Testis (tissue), 2 donors: ENCODE measurements around the gene ARL5A.

Source experiments
- POLR2A ChIP-seq: fragments of 450-650 bp; IDR thresholded peaks from one replicate; pipeline ENCODE4 v1.6.1; 2017; ENCODE audit warnings: antibody characterized with exemption, mild to moderate bottlenecking, moderate library complexity
- TF ChIP-seq, protein P1 (sequence below), 3 experiments: fragments of 450-650 bp in 2 of 3; fragments of 200-600 bp in 1 of 3; sonication (generic) in 1 of 3; IDR thresholded peaks; one replicate each; pipeline ENCODE4 v1.5.1; 2016 to 2019; ENCODE audit warnings: antibody characterized with exemption in 3 of 3, mild to moderate bottlenecking in 2 of 3, moderate library complexity in 1 of 3

DNA sequence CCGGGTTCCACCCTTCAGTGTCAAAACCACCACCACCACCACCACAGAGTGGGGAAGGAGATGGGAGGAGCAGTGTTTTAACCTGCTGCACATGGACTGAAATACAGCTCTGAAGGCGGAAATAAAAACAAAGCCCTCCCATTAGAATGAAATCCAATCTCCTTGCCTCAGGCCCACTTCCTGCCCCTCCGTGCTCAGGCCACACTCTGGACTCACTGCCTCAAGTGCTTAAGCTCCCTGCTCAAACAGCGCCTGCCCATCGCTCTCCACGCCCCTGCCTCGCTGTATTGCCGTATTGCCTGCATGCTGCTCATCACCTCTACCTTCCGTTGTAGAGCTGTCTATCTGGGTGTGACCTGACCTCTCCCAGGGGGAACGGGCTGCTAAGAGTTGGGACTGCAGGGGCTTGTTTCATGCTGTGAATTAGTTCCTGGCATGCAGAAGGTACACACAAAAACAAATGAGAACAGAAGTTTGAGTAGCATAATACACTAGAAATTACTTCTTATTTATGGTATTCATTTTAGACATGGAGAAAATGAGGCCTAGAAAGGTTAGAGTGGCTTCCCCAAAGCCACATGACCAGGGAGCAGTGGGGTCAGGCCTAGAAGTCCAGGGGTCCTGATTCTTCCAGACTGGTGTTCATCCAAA is 62.3 kb downstream of the ARL5A start:
- TF ChIP-seq, protein P1, sequence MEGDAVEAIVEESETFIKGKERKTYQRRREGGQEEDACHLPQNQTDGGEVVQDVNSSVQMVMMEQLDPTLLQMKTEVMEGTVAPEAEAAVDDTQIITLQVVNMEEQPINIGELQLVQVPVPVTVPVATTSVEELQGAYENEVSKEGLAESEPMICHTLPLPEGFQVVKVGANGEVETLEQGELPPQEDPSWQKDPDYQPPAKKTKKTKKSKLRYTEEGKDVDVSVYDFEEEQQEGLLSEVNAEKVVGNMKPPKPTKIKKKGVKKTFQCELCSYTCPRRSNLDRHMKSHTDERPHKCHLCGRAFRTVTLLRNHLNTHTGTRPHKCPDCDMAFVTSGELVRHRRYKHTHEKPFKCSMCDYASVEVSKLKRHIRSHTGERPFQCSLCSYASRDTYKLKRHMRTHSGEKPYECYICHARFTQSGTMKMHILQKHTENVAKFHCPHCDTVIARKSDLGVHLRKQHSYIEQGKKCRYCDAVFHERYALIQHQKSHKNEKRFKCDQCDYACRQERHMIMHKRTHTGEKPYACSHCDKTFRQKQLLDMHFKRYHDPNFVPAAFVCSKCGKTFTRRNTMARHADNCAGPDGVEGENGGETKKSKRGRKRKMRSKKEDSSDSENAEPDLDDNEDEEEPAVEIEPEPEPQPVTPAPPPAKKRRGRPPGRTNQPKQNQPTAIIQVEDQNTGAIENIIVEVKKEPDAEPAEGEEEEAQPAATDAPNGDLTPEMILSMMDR (IDR thresholded peaks at IDR 0.05), result no peak
- no peak for TF ChIP-seq POLR2A
